ENCODE results near the gene TSPAN7.

TSPAN7 gene

DNA sequence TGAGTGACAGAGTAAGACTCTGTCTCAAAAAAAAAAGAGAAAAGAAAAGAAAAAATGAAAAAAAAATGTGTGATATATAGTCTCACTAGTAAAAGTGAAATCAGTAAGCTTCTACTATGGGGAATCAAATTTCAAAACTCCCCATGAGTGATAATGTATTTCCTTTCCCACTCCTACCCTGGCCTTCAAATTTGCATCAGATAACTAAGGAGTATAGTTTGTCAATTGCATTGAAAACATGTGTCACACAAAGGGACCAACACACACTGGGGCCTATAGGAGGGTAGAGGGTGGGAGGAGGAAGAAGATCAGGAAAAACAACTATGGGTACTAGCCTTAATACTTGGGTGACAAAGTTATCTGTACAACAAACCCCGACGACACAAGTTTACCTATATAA lies 118.4 kb downstream of the TSPAN7 start:
- CTCF ChIA-PET = no interaction called here
- TF ChIP-seq, protein P1, sequence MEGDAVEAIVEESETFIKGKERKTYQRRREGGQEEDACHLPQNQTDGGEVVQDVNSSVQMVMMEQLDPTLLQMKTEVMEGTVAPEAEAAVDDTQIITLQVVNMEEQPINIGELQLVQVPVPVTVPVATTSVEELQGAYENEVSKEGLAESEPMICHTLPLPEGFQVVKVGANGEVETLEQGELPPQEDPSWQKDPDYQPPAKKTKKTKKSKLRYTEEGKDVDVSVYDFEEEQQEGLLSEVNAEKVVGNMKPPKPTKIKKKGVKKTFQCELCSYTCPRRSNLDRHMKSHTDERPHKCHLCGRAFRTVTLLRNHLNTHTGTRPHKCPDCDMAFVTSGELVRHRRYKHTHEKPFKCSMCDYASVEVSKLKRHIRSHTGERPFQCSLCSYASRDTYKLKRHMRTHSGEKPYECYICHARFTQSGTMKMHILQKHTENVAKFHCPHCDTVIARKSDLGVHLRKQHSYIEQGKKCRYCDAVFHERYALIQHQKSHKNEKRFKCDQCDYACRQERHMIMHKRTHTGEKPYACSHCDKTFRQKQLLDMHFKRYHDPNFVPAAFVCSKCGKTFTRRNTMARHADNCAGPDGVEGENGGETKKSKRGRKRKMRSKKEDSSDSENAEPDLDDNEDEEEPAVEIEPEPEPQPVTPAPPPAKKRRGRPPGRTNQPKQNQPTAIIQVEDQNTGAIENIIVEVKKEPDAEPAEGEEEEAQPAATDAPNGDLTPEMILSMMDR (IDR thresholded peaks at IDR 0.05; ENCODE audit: insufficient read depth, low read length, missing control alignments) = no peak
- DNase-seq (ENCODE audit: low read depth, low spot score) = no peak
- POLR2A ChIA-PET = no interaction called here
- H3K4me3 ChIP-seq (ENCODE audit: low read depth, low read length) = no peak overlapping the region

DNA sequence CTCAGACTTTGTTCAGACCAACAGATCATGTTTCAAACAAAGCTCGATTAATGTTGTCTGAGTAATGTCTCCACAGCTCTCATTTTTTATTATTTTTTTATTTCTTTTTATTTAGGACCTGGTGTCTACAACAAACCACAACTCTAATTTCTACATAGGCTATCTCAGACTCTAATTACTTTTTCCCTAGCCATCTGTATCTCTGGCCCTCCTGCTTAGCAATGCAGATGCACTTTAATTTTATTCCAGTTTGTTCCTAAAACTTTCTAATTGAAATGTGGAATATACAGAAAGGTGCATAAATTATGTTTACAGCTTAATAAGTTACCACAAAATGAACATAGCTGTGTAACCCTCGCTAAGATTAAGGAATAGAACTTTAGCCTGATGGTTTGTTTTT lies 120.8 kb downstream of the TSPAN7 start:
- no peak for DNase-seq (ENCODE audit: low read depth, low spot score)
- ChIA-PET CTCF (no interaction called here), POLR2A (no interaction called here)
- H3K4me3 ChIP-seq (ENCODE audit: low read depth, low read length) = no peak overlapping the region
- TF ChIP-seq, protein P1 (IDR thresholded peaks at IDR 0.05; ENCODE audit: insufficient read depth, low read length, missing control alignments) = no peak

DNA sequence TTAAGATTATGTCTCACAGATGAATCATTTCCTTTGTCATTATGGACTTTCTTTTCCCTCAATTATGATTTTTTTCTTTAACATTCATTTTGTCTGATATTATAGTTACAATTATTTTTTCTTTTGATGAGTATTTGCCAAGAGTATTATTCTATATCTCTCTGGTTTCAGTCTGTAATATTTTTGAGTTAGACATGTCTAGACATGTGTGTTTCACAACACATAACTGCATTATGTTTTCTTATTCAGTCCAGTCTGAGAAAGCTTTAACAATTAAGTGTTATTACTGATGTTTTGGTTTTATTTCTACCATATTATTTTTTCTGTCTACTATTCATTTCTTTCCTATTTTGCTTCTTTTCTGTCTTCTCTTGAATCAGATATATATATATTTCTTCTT lies 131.6 kb downstream of the TSPAN7 start:
- CTCF ChIA-PET = no interaction called here
- TF ChIP-seq, protein P1 (IDR thresholded peaks at IDR 0.05; ENCODE audit: insufficient read depth, low read length, missing control alignments) = no peak
- POLR2A ChIA-PET = no interaction called here
- H3K4me3 ChIP-seq (ENCODE audit: low read depth, low read length) = no peak overlapping the region
- no peak for DNase-seq (ENCODE audit: low read depth, low spot score)

DNA sequence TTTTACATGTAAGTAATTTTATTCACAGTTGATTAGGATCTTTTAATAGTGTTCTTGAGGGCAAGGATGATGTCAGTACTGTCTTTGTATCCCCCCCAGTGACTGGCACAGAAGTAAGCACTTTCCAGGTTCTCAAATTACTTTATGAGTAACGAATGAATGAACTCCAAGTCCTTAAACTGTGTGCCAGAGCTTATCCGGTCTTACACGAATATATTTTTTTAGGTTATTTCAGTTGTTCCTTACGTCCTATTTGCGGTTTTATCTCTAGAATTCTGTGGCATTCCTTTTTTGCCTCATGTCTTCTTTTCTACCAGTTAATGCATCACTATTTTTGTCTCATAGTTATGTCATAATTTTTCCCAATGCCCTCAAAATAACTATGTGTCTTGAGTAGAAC lies 133.1 kb downstream of the TSPAN7 start:
- ChIA-PET CTCF (no interaction called here), POLR2A (no interaction called here)
- no peak overlapping the region for H3K4me3 ChIP-seq (ENCODE audit: low read depth, low read length)
- TF ChIP-seq, protein P1 (IDR thresholded peaks at IDR 0.05; ENCODE audit: insufficient read depth, low read length, missing control alignments) = no peak
- no peak for DNase-seq (ENCODE audit: low read depth, low spot score)

DNA sequence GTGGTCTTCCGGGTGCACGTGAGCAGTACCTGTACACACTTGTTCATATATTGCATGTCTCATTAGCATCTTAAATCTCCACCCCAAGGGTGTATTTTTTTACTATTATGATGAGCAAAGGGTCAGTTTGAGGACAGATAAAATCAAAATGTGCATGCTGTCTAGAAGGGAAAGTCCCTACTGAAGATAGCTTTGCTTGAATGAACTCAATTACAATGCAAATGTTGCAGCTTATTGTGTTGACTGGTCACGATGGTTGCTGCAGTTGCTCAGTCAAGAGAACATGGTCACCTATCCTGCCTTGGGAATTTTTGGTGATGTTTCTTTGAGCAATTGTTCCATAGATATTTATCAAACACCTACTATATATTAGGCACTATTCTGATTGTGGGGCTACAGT lies 136.1 kb downstream of the TSPAN7 start:
- no peak for DNase-seq (ENCODE audit: low read depth, low spot score)
- POLR2A ChIA-PET = no interaction called here
- TF ChIP-seq, protein P1 (IDR thresholded peaks at IDR 0.05; ENCODE audit: insufficient read depth, low read length, missing control alignments) = no peak
- H3K4me3 ChIP-seq (ENCODE audit: low read depth, low read length) = no peak overlapping the region
- CTCF ChIA-PET = no interaction called here

DNA sequence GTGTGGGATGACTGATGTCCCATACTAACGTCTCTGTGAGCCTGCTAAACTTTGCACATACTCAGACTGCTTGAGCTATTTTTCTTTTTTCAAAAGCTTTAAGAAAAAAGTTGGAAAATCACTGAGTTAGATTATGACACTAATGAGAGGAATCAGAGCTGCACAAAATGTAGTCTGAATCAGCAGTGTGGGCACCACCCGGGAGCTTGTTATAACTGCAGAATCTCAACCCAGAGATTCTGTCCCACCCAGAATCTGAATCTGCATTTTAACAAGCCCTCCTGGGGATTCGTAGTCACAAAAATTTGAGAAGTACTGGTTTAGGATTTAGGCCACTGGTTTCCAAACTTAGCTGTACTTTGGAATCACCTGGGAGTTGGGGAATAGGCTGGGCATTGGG lies 137.8 kb downstream of the TSPAN7 start:
- TF ChIP-seq, protein P1 (IDR thresholded peaks at IDR 0.05; ENCODE audit: insufficient read depth, low read length, missing control alignments) = no peak
- no peak for DNase-seq (ENCODE audit: low read depth, low spot score)
- no peak overlapping the region for H3K4me3 ChIP-seq (ENCODE audit: low read depth, low read length)
- ChIA-PET POLR2A (no interaction called here), CTCF (no interaction called here)

Data from AG04449 (cell line).